ENCODE measurements around the gene TRAF5. TPM values are rescaled to one million over a fixed set of nuclear protein-coding genes. Genes with fewer than 3 reads are reported as not detected.

Gene TRAF5
- total RNA-seq, 2 donors from 2014 or later = 56.5 to 78.3 TPM

DNA sequence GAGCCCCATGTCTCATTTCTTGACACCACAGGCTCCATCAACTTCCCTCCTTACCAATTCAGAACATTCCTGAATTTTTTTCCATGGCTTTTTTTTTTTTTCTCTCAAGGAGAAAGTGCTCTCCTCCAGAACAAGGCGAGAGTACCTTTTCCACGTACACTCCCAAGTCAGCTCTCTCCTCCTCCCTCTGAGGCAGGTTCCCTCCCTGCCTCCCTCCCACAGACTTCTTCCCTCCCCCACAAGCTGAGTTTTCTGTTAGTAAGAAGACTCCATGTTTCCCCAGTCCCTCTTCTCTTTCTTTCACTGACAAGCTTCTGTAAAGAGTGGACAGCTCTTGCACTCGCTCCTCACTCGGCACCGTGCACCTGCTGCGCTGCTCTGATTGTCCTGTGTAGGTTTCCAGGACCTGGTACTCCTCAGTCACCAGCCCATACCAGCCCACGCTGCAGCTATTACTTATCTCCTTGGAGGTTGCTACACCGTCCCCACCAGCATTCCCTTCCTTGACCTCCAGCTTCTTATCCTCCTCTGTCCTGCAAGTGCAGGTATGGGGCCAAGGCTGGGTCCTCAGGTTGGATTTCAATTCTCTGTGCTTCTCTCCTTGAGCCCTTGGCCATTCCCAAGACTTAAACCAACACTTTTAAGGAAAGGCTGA is 3.8 kb downstream of the TRAF5 start:
- Mint-ChIP-seq H3K4me1 (peaks cover 59% of the 10 kb centered on the region), H3K27me3 (ENCODE audit: insufficient read depth) (peaks cover 4% of the 10 kb centered on the region), H3K9me3 (no peaks in the 10 kb centered on the region), H3K36me3 (ENCODE audit: low read depth) (peaks cover 13% of the 10 kb centered on the region), H3K27ac (no peak overlapping the region), H3K4me3 (no peak overlapping the region)
- no peaks in the 10 kb centered on the region for H3K27me3 ChIP-seq (ENCODE audit: control insufficient read depth, insufficient read depth, low read length, poor library complexity, severe bottlenecking)
- peaks cover 7% of the 10 kb centered on the region for H3K36me3 ChIP-seq (ENCODE audit: control insufficient read depth, insufficient read depth, low read length)
- H3K4me3 ChIP-seq (ENCODE audit: low read length) = no peak overlapping the region
- 91 to 100% methylated on average over 4 to 8 of the region's 8 CpGs for WGBS, 2 experiments (ENCODE audit: insufficient coverage in 1 of 2, insufficient read length in 1 of 2)
- H3K9ac ChIP-seq (ENCODE audit: extremely low read depth, low read length, poor library complexity, severe bottlenecking) = no peak overlapping the region
- no peak overlapping the region for H3K27ac ChIP-seq (ENCODE audit: low read depth, low read length)
- no peaks in the 10 kb centered on the region for H3K9me3 ChIP-seq (ENCODE audit: control insufficient read depth, low read length)
- peaks cover 7% of the 10 kb centered on the region for H3K4me1 ChIP-seq (ENCODE audit: control insufficient read depth, insufficient read depth, low read length)
- DNase-seq = no peak
- TF ChIP-seq, protein P1, sequence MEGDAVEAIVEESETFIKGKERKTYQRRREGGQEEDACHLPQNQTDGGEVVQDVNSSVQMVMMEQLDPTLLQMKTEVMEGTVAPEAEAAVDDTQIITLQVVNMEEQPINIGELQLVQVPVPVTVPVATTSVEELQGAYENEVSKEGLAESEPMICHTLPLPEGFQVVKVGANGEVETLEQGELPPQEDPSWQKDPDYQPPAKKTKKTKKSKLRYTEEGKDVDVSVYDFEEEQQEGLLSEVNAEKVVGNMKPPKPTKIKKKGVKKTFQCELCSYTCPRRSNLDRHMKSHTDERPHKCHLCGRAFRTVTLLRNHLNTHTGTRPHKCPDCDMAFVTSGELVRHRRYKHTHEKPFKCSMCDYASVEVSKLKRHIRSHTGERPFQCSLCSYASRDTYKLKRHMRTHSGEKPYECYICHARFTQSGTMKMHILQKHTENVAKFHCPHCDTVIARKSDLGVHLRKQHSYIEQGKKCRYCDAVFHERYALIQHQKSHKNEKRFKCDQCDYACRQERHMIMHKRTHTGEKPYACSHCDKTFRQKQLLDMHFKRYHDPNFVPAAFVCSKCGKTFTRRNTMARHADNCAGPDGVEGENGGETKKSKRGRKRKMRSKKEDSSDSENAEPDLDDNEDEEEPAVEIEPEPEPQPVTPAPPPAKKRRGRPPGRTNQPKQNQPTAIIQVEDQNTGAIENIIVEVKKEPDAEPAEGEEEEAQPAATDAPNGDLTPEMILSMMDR (conservative IDR thresholded peaks at IDR 0.05) = no peak

DNA sequence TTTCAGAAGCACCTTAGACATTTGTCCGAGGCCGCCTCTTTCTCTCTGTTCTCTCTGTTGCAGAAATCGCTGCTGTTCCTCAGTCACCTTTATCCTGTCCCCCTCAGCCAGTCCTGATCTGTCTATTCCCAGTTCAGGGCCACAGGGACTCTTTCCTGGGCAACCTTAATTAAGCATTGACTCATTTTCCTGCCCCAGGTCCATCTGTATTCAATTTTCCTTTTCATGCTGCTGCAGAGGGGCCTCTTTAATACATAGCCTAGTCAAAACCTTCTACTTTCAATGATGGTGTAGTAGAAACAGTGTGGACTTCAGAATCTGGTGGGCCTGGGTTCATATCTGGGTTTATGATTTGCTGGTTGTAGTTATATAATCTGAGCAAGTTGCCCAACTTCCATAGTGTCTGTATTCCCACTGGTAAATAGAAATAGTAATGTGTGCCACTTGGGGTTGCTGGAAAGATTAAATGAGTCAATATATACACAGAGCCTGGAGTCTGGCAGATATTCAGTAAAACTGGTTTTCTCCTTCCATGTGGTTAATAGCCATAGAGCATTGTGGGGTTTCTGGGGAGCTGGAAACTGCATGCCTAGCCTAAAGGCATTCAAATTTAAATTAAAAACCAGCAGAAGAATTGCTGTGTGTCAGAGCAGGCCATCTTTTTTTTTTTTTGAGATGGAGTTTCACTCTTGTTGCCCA is 4.5 kb downstream of the TRAF5 start:
- Histone ChIP-seq H3K9ac (ENCODE audit: extremely low read depth, low read length, poor library complexity, severe bottlenecking) (no peak overlapping the region), H3K9me3 (ENCODE audit: control insufficient read depth, low read length) (no peaks in the 10 kb centered on the region), H3K27ac (ENCODE audit: low read depth, low read length) (no peak overlapping the region), H3K36me3 (ENCODE audit: control insufficient read depth, insufficient read depth, low read length) (peaks cover 7% of the 10 kb centered on the region), H3K4me1 (ENCODE audit: control insufficient read depth, insufficient read depth, low read length) (peaks cover 7% of the 10 kb centered on the region), H3K4me3 (ENCODE audit: low read length) (no peak overlapping the region), H3K27me3 (ENCODE audit: control insufficient read depth, insufficient read depth, low read length, poor library complexity, severe bottlenecking) (no peaks in the 10 kb centered on the region)
- TF ChIP-seq, protein P1 (conservative IDR thresholded peaks at IDR 0.05) = no peak
- Mint-ChIP-seq H3K27ac (no peak overlapping the region), H3K4me1 (peaks cover 64% of the 10 kb centered on the region), H3K36me3 (ENCODE audit: low read depth) (peaks cover 13% of the 10 kb centered on the region), H3K27me3 (ENCODE audit: insufficient read depth) (no peaks in the 10 kb centered on the region), H3K4me3 (no peak overlapping the region), H3K9me3 (no peaks in the 10 kb centered on the region)
- no peak for DNase-seq
- 92 to 98% methylated on average over 3 of the region's 3 CpGs for WGBS, 2 experiments (ENCODE audit: insufficient coverage in 1 of 2, insufficient read length in 1 of 2)

DNA sequence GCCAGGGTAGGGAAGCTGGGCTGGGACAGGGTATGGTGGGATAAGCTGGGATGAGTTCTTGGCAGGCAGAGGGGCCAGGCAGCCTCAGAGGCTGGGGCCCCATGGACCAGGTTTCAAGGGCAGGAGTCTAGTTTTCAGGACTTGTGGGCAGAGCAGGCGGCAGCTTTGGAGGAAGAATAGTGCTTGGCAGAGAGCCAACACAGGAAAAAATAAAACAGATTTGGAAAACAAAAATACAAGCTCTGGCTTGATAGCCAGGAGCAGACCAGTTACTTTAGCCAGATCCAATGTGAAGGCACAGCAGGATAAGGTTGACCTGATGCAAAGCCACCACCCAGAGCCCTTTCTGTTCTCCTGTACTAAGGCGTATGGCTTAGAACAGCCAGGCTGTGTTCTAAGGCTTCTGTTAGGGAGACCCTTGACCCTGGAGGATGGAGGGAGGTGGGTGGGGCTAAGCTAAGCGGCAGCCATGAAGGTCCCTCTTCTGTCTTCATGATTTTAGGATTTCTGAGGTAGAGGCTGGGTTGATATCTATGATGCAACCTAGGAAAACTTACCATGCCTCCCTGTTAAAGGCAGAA is 5.5 kb downstream of the TRAF5 start:
- peaks cover 7% of the 10 kb centered on the region for H3K36me3 ChIP-seq (ENCODE audit: control insufficient read depth, insufficient read depth, low read length)
- Mint-ChIP-seq H3K27me3 (ENCODE audit: insufficient read depth) (no peaks in the 10 kb centered on the region), H3K4me3 (no peak overlapping the region), H3K9me3 (no peaks in the 10 kb centered on the region), H3K36me3 (ENCODE audit: low read depth) (peaks cover 13% of the 10 kb centered on the region), H3K4me1 (peaks cover 72% of the 10 kb centered on the region), H3K27ac (no peak overlapping the region)
- H3K27me3 ChIP-seq (ENCODE audit: control insufficient read depth, insufficient read depth, low read length, poor library complexity, severe bottlenecking) = no peaks in the 10 kb centered on the region
- H3K9me3 ChIP-seq (ENCODE audit: control insufficient read depth, low read length) = no peaks in the 10 kb centered on the region
- H3K4me1 ChIP-seq (ENCODE audit: control insufficient read depth, insufficient read depth, low read length) = peaks cover 7% of the 10 kb centered on the region
- 78 to 99% methylated on average over 1 to 3 of the region's 3 CpGs for WGBS, 2 experiments (ENCODE audit: insufficient coverage in 1 of 2, insufficient read length in 1 of 2)
- no peak for DNase-seq
- H3K9ac ChIP-seq (ENCODE audit: extremely low read depth, low read length, poor library complexity, severe bottlenecking) = no peak overlapping the region
- H3K27ac ChIP-seq (ENCODE audit: low read depth, low read length) = no peak overlapping the region
- TF ChIP-seq, protein P1 (conservative IDR thresholded peaks at IDR 0.05) = no peak
- H3K4me3 ChIP-seq (ENCODE audit: low read length) = no peak overlapping the region
